GM08714 (cell line): ENCODE data around the gene NVL.
"Not testable (repeated sequence)": the region's sequence is repeated elsewhere in the genome, so short reads cannot be mapped to it uniquely, and the experiment has no call there.

Experiments used
- H3K4me3 ChIP-seq: fragments of 200-500 bp; sonication (Bioruptor generic); 2 replicates; pipeline ENCODE4 v1.5.1; 2014; ENCODE audit warnings: mild to moderate bottlenecking, low read length, inconsistent platforms
- ZNF274 ChIP-seq: IDR thresholded peaks from 2 replicates; pipeline ENCODE4 v1.6.1; 2012; ENCODE audit warnings: mild to moderate bottlenecking, low read depth, low read length

The NVL gene

GRCh38 chr1:224317383-224318045 lies 12.5 kb downstream of the NVL start:
- no peak for TF ChIP-seq ZNF274
- H3K4me3 ChIP-seq, result no peak overlapping the region

- no peak for TF ChIP-seq ZNF274
- H3K4me3 ChIP-seq, result no peak overlapping the region
Measured at GRCh38 chr1:224312025-224312424, 17.9 kb downstream of the NVL start.

DNA sequence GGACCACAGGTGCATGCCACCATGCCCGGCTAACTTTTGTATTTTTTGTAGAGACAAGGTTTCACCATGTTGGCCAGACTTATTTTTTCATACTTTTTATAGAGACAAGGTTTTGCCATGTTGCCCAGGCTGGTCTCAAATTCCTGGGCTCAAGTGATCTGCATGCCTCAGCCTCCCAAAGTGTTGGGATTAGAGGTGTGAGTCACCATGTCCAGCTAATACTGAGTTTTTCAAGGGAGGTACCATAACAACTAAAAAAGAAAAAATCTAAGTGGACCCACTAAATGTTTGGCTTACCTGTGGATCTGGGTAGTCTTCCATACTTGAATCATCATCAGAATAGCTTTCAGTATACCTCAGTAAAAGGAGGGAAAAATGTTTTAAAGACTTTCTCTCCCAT lies 18.5 kb downstream of the NVL start:
- H3K4me3 ChIP-seq, result not testable (repeated sequence)

- no peak overlapping the region for H3K4me3 ChIP-seq
- TF ChIP-seq ZNF274, result no peak
Measured at GRCh38 chr1:224308064-224308463, 21.9 kb downstream of the NVL start.

GRCh38 chr1:224304767-224305166 lies 25.2 kb downstream of the NVL start:
- H3K4me3 ChIP-seq, result no peak overlapping the region
- no peak for TF ChIP-seq ZNF274

- no peak overlapping the region for H3K4me3 ChIP-seq
- TF ChIP-seq ZNF274, result no peak
Measured at GRCh38 chr1:224302947-224303346, 27.0 kb downstream of the NVL start.

DNA sequence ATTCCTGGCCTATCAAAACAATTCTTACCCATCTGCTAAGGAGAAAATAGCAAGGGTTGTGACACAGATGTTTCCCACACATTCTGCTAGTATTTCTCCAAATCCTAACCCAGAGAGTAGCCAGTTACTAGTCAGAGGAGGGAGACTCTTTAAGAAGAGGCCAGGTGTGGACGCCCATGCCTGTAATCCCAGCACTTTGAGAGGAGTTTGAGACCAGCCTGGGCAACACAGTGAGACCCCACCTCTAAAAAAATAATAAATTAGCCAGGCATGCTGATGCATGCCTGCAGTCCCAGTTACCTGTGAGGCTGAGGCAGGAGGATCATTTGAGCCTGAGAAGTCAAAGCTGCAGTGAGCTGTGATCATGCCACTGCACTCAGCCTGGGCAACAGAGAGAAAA lies 28.6 kb downstream of the NVL start:
- H3K4me3 ChIP-seq, result no peak overlapping the region
- TF ChIP-seq ZNF274, result no peak

GRCh38 chr1:224300346-224300745 lies 29.6 kb downstream of the NVL start:
- no peak for TF ChIP-seq ZNF274
- no peak overlapping the region for H3K4me3 ChIP-seq

DNA sequence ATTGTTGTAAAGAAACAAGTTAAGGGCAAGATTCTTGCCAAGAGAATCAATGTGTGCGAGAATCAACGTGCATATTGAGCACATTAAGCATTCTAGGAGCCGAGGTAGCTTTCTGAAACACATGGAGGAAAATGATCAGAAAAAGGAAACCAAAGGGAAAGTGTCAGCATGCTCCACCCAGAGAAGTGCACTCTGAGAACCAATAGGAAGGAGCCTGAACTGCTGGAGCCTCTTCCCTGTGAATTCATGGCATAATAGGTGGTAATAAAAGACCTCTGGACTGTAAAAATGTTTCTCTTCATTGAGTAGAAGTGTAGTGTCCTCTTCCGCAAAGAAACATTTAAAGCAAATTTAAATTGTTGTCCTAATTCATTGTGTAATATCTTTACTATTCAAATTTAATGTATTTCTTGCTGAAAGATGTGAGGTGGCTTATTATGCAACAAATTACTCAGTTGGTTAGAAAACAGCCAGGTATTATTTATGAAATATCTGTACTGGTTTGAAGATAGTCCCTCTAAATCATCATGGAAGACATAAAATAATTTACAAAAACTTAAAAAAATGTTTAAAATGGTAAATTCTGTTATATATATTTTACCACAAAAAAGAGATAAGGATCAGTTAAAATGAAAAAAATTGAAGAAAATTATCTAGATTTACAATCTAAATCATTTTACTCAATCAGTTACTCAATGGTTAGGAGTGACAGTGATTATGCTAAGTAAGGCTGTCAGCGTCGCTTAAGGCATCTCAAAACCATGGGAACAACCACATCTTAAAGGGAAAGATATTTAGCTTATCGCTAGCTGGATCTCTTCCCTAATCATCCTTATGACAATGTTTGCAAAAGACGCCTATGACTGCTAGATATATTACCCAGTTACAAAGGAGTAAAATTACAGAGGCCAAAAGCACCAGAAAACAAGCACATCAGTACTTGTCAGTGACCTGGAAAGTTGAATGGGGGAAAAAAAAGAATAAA lies 31.3 kb downstream of the NVL start:
- no peak for TF ChIP-seq ZNF274
- no peak overlapping the region for H3K4me3 ChIP-seq

GRCh38 chr1:224294775-224295174 lies 35.2 kb downstream of the NVL start:
- TF ChIP-seq ZNF274, result no peak

GRCh38 chr1:224292419-224292818 lies 37.6 kb downstream of the NVL start:
- no peak for TF ChIP-seq ZNF274
- H3K4me3 ChIP-seq, result no peak overlapping the region

More at GRCh38 chr1:224294775-224295174, 35.2 kb downstream of the NVL start:
- no peak overlapping the region for H3K4me3 ChIP-seq

DNA sequence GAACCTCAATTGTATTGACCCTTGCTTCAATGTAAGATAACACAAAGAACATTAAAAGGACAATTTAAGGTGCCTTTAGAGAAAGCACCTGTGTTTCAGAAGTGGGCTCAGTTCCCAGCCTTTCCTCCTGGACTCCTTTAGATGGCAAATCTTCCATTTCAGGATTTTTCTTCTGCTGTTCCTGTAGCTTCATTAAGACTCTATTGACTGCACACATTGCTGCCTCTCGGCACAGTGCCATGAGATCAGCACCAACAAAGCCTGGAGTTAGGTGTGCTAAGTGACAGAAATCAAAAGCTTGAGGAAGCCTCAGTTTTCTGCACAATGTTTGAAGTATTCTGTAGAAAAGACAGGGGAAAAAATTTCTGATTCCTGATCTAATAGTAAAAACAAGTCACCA lies 40.6 kb downstream of the NVL start:
- no peak for TF ChIP-seq ZNF274

DNA sequence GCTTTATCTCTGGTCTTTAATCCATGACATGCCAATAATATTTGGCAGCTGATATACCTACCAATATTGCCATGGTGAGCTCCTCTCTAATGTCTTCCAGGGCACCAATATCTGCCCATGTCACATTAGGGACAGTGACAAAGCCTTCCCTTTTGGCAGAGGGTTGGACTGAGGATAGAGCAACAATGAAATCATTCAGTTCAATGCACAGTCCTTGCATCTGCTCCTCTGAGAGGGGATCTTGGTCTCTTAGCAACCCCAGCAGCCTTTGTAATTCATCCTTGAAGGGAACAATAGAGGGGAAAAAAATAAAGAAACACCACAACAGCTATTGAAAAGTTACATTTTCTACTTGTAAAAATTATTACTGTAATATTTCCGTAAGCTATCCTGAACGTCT lies 42.3 kb downstream of the NVL start:
- no peak overlapping the region for H3K4me3 ChIP-seq
- no peak for TF ChIP-seq ZNF274

More for the DNA sequence above, 40.6 kb downstream of the NVL start:
- no peak overlapping the region for H3K4me3 ChIP-seq

GRCh38 chr1:224282140-224282539 lies 47.8 kb downstream of the NVL start:
- no peak overlapping the region for H3K4me3 ChIP-seq
- TF ChIP-seq ZNF274, result no peak
